Measurements from ENCODE around the gene CXXC5. TPM values are rescaled to one million over a fixed set of nuclear protein-coding genes. Genes with fewer than 3 reads are reported as not detected.

The CXXC5 gene
- total RNA-seq (2022; extraction: Qiagen RNA extraction; ENCODE audit: low read depth) = 12.7 to 22.8 TPM (median 19.7 TPM) in 5 replicates

DNA sequence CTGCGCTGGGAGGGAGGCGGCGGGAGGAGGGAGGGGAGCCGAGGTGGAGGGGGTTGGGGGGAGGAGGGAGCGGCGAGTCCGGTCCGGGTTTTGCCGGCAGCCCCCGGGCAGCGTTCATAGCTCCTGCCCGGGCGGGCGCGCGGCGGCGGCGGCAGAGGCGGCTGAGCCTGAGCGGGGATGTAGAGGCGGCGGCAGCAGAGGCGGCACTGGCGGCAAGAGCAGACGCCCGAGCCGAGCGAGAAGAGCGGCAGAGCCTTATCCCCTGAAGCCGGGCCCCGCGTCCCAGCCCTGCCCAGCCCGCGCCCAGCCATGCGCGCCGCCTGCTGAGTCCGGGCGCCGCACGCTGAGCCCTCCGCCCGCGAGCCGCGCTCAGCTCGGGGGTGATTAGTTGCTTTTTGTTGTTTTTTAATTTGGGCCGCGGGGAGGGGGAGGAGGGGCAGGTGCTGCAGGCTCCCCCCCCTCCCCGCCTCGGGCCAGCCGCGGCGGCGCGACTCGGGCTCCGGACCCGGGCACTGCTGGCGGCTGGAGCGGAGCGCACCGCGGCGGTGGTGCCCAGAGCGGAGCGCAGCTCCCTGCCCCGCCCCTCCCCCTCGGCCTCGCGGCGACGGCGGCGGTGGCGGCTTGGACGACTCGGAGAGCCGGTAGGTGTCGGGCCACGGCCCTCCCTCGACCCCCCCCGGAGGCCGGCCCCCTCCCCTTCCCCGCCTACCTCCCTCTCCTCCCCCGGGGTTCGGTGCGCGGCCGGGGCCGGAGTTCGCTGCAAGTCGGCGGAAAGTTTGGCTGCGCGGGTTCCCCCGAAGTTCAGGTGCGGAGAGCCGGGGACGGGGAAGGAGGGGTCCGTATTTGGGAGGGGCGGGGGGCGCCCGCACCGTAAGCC lies at the start of gene CXXC5:
Gene CXXC5, plus strand, starts transcription at position 145 of the 877 bp plus-strand sequence. CDS start 32,175 bp downstream, outside the sequence.

Other genes starting within 250 kb of the CXXC5 start
- 4.6 to 5.9 TPM (median 4.9 TPM) in 5 replicates for gene SPATA24, start 244.3 kb upstream of the CXXC5 start, total RNA-seq (2022; extraction: Qiagen RNA extraction; ENCODE audit: low read depth)
- 6.3 to 10.0 TPM (median 7.2 TPM) in 5 replicates for gene DNAJC18, start 208.8 kb upstream of the CXXC5 start, total RNA-seq (2022; extraction: Qiagen RNA extraction; ENCODE audit: low read depth)
- not detected in 5 replicates for gene ECSCR, start 185.6 kb upstream of the CXXC5 start, total RNA-seq (2022; extraction: Qiagen RNA extraction; ENCODE audit: low read depth)
- not detected in 5 replicates for gene SMIM33, start 177.3 kb upstream of the CXXC5 start, total RNA-seq (2022; extraction: Qiagen RNA extraction; ENCODE audit: low read depth)
- 0.53 to 1.3 TPM (median 0.89 TPM) in 5 replicates for gene STING1, start 165.6 kb upstream of the CXXC5 start, total RNA-seq (2022; extraction: Qiagen RNA extraction; ENCODE audit: low read depth)
- gene UBE2D2, start 87.0 kb upstream of the CXXC5 start, total RNA-seq (2022; extraction: Qiagen RNA extraction; ENCODE audit: low read depth) = 129 to 170 TPM (median 163 TPM) in 5 replicates
- gene PSD2, start 147.5 kb downstream of the CXXC5 start, total RNA-seq (2022; extraction: Qiagen RNA extraction; ENCODE audit: low read depth) = 0.02 to 0.09 TPM (median 0.05 TPM) in 4 of 5 replicates, not detected in the other

Data from A549 treated with ZK216348 at 1 μM for 4 hours (cell line).